Stimulated activated CD8-positive, alpha-beta memory T cell treated with anti-CD3 and anti-CD28 coated beads, Interleukin-2, amount 100 ng/mL, for 1 hour (primary cell): Measurements from ENCODE around the gene KRT13.
"Not testable (repeated sequence)": the region's sequence is repeated elsewhere in the genome, so short reads cannot be mapped to it uniquely, and the experiment has no call there.

Experiments
- DNase-seq, 2 donors: peaks; one replicate each; pipeline ENCODE4 v3.0.0-alpha.2; 2020; ENCODE audit warnings: low read depth in 2 of 2

The KRT13 gene

GRCh38 chr17:41505007-41505808 is at the start of gene KRT13:
Gene KRT13, minus strand, starts transcription at chr17:41505612. Its CDS starts 62 bp downstream, at chr17:41505550.
- no peak for DNase-seq

GRCh38 chr17:41553987-41554680 is 48.7 kb upstream of the KRT13 start:
- no peak for DNase-seq

GRCh38 chr17:41553176-41553575 is 47.8 kb upstream of the KRT13 start:
- no peak for DNase-seq

GRCh38 chr17:41552455-41552854 is 47.0 kb upstream of the KRT13 start:
- DNase-seq: no peak

GRCh38 chr17:41551365-41551764 is 46.0 kb upstream of the KRT13 start:
- no peak for DNase-seq

GRCh38 chr17:41549596-41550039 is 44.2 kb upstream of the KRT13 start:
- DNase-seq: no peak

GRCh38 chr17:41548844-41549595 is 43.6 kb upstream of the KRT13 start:
- peak; percentile 64 to 67 for DNase-seq

- DNase-seq: no peak
Observed at GRCh38 chr17:41547921-41548843, 42.8 kb upstream of the KRT13 start.

- DNase-seq: no peak
Observed at GRCh38 chr17:41547378-41547841, 42.0 kb upstream of the KRT13 start.

- no peak for DNase-seq
Observed at GRCh38 chr17:41546819-41547218, 41.4 kb upstream of the KRT13 start.

GRCh38 chr17:41545829-41546410 is 40.5 kb upstream of the KRT13 start:
- no peak for DNase-seq

- no peak for DNase-seq
Observed at GRCh38 chr17:41544935-41545334, 39.5 kb upstream of the KRT13 start.

- DNase-seq: no peak
Observed at GRCh38 chr17:41544491-41544892, 39.1 kb upstream of the KRT13 start.

- not testable (repeated sequence) for DNase-seq
Observed at GRCh38 chr17:41542786-41543185, 37.4 kb upstream of the KRT13 start.

GRCh38 chr17:41542357-41542756 is 36.9 kb upstream of the KRT13 start:
- no peak for DNase-seq

- no peak for DNase-seq
Observed at GRCh38 chr17:41540921-41541625, 35.7 kb upstream of the KRT13 start.

- DNase-seq: no peak
Observed at GRCh38 chr17:41539979-41540701, 34.7 kb upstream of the KRT13 start.

GRCh38 chr17:41539071-41539492 is 33.7 kb upstream of the KRT13 start:
- no peak for DNase-seq

GRCh38 chr17:41538565-41538991 is 33.2 kb upstream of the KRT13 start:
- DNase-seq: no peak
